IMR-90 (cell line): ENCODE results near the gene SGO2. TPM values are rescaled to one million over a fixed set of nuclear protein-coding genes. Genes with fewer than 3 reads are reported as not detected.

ENCODE experiments used
- ATAC-seq: fragments of 200-7000 bp; cut with Tn5 transposase; 2 replicates; pipeline ENCODE4 v1.9.1; 2020; ENCODE audit warnings: low read depth, mild to moderate bottlenecking, moderate library complexity
- BruUV-seq: library from RNA; stranded (reverse); fragments of 400-500 nt; replicated peaks from 2 replicates; lab custom pipeline; 2021; lab: Mats Ljungman, UMichigan
- CTCF ChIA-PET: fragments of 300-600 bp; formaldehyde crosslinking; extraction: SDS; loops from one replicate; lab custom pipeline; 2021; ENCODE audit warnings: antibody characterized with exemption; lab: Yijun Ruan, JAX
- POLR2A ChIA-PET: fragments of 300-600 bp; sonication (Branson Sonifier 250); formaldehyde crosslinking; loops from one replicate; lab custom pipeline; 2022; ENCODE audit warnings: antibody characterized with exemption; ENCODE audit not compliant: unreplicated experiment; lab: Charles Lee
- DNase-seq: peaks from one replicate; pipeline ENCODE4 v3.0.0; 2013
- H2AFZ ChIP-seq: replicated peaks from 2 replicates; pipeline ENCODE3; 2013; ENCODE audit warnings: low read length, mild to moderate bottlenecking; ENCODE audit not compliant: poor library complexity
- H2AK5ac ChIP-seq: 2 replicates; pipeline ENCODE4 v1.6.1; 2013; ENCODE audit warnings: low read depth, low read length, inconsistent platforms
- H2AK9ac ChIP-seq: replicated peaks from 2 replicates; pipeline ENCODE3; 2013; ENCODE audit warnings: mild to moderate bottlenecking, low read depth, low read length, moderate library complexity; ENCODE audit not compliant: poor library complexity
- H2BK120ac ChIP-seq: 2 replicates; pipeline ENCODE4 v1.6.1; 2013; ENCODE audit warnings: low read depth, low read length, inconsistent platforms
- H2BK15ac ChIP-seq: 3 replicates; pipeline ENCODE4 v1.6.1; 2013; ENCODE audit warnings: low read depth, low read length, inconsistent platforms
- H2BK20ac ChIP-seq: 2 replicates; pipeline ENCODE4 v1.6.1; 2013; ENCODE audit warnings: low read depth, mild to moderate bottlenecking, inconsistent platforms, low read length, moderate library complexity
- H2BK5ac ChIP-seq: 2 replicates; pipeline ENCODE4 v1.6.1; 2013; ENCODE audit warnings: mild to moderate bottlenecking, low read depth, low read length, inconsistent platforms; ENCODE audit not compliant: poor library complexity, severe bottlenecking
- H3K14ac ChIP-seq: replicated peaks from 2 replicates; pipeline ENCODE4 v1.6.1; 2013; ENCODE audit warnings: low read depth, low read length, inconsistent platforms
- H3K18ac ChIP-seq: 2 replicates; pipeline ENCODE4 v1.6.1; 2013; ENCODE audit warnings: low read depth, low read length, control low read depth
- H3K23ac ChIP-seq: 2 replicates; pipeline ENCODE4 v1.6.1; 2013; ENCODE audit warnings: low read depth, low read length, inconsistent platforms
- H3K27ac ChIP-seq: 2 replicates; pipeline ENCODE4 v1.5.1; 2013; ENCODE audit warnings: mild to moderate bottlenecking, control low read depth, low read length; ENCODE audit not compliant: insufficient read depth
- H3K27me3 ChIP-seq: 2 replicates; pipeline ENCODE4 v1.6.1; 2013; ENCODE audit warnings: low read length; ENCODE audit not compliant: control insufficient read depth, insufficient read depth
- H3K36me3 ChIP-seq: 2 replicates; pipeline ENCODE4 v1.6.1; 2013; ENCODE audit warnings: low read length, mixed read lengths; ENCODE audit not compliant: control insufficient read depth, insufficient read depth
- H3K4ac ChIP-seq: 2 replicates; pipeline ENCODE4 v1.6.1; 2013; ENCODE audit warnings: low read depth, low read length, inconsistent platforms
- H3K4me1 ChIP-seq: 2 replicates; pipeline ENCODE4 v1.6.1; 2013; ENCODE audit warnings: low read length, mixed read lengths; ENCODE audit not compliant: control insufficient read depth, insufficient read depth
- H3K4me2 ChIP-seq: 2 replicates; pipeline ENCODE4 v1.6.1; 2013; ENCODE audit warnings: low read depth, mild to moderate bottlenecking, control low read depth, low read length, moderate library complexity
- H3K4me3 ChIP-seq: 2 replicates; pipeline ENCODE4 v1.5.1; 2013; ENCODE audit warnings: low read depth, mild to moderate bottlenecking, control low read depth, low read length, moderate library complexity; ENCODE audit not compliant: insufficient read depth
- H3K56ac ChIP-seq: 2 replicates; pipeline ENCODE4 v1.6.1; 2013; ENCODE audit warnings: low read length, inconsistent platforms; ENCODE audit not compliant: insufficient read depth; ENCODE audit errors: extremely low read depth
- H3K79me1 ChIP-seq, 2 experiments: 2 replicates each; pipeline ENCODE4 v1.6.1; 2013; ENCODE audit warnings: low read length in 2 of 2, inconsistent platforms in 1 of 2, low read depth in 1 of 2
- H3K9ac ChIP-seq: 2 replicates; pipeline ENCODE4 v1.6.1; 2013; ENCODE audit warnings: low read depth, low read length, control low read depth
- H3K9me1 ChIP-seq: 2 replicates; pipeline ENCODE4 v1.6.1; 2013; ENCODE audit warnings: low read length, inconsistent platforms; ENCODE audit not compliant: insufficient read depth
- H3K9me3 ChIP-seq: 2 replicates; pipeline ENCODE4 v1.6.1; 2013; ENCODE audit warnings: low read length; ENCODE audit not compliant: control insufficient read depth, insufficient read depth
- H4K20me1 ChIP-seq: 2 replicates; pipeline ENCODE4 v1.6.1; 2013; ENCODE audit warnings: low read length, inconsistent platforms; ENCODE audit not compliant: insufficient read depth
- H4K5ac ChIP-seq: 2 replicates; pipeline ENCODE4 v1.6.1; 2013; ENCODE audit warnings: mild to moderate bottlenecking, low read depth, low read length, control low read depth
- H4K8ac ChIP-seq, 2 experiments: 2 replicates each; pipeline ENCODE4 v1.6.1; 2013; ENCODE audit warnings: low read depth in 2 of 2, low read length in 2 of 2, control low read depth in 1 of 2, inconsistent platforms in 1 of 2
- H4K91ac ChIP-seq: 2 replicates; pipeline ENCODE4 v1.6.1; 2013; ENCODE audit warnings: low read depth, low read length, inconsistent platforms; ENCODE audit not compliant: insufficient read depth
- CEBPB ChIP-seq: IDR thresholded peaks from 2 replicates; pipeline ENCODE4 v1.6.1; 2012; ENCODE audit warnings: low read depth, low read length, improper control_type of control experiment
- CHD1 ChIP-seq: IDR thresholded peaks from 2 replicates; pipeline ENCODE4 v1.6.1; 2012; ENCODE audit warnings: low read depth, low read length, improper control_type of control experiment
- MAFK ChIP-seq: IDR thresholded peaks from 2 replicates; pipeline ENCODE4 v1.6.1; 2012; ENCODE audit warnings: low read depth, low read length, improper control_type of control experiment
- MAZ ChIP-seq: IDR thresholded peaks from 2 replicates; pipeline ENCODE4 v1.6.1; 2012; ENCODE audit warnings: low read depth, mild to moderate bottlenecking, low read length, improper control_type of control experiment, moderate library complexity, borderline replicate concordance
- MXI1 ChIP-seq: IDR thresholded peaks from 2 replicates; pipeline ENCODE4 v1.6.1; 2012; ENCODE audit warnings: low read depth, mild to moderate bottlenecking, low read length, moderate library complexity, borderline replicate concordance
- NFE2L2 ChIP-seq: fragments of 150-350 bp; IDR thresholded peaks from 2 replicates; pipeline ENCODE4 v1.6.1; 2016; ENCODE audit warnings: low read depth, mild to moderate bottlenecking, low read length
- POLR2A ChIP-seq: IDR thresholded peaks from 2 replicates; pipeline ENCODE4 v1.6.1; 2012; ENCODE audit warnings: mild to moderate bottlenecking, low read depth, low read length
- RAD21 ChIP-seq: IDR thresholded peaks from 2 replicates; pipeline ENCODE4 v1.6.1; 2012; ENCODE audit warnings: low read length, improper control_type of control experiment
- RCOR1 ChIP-seq: IDR thresholded peaks from 2 replicates; pipeline ENCODE4 v1.6.1; 2012; ENCODE audit warnings: mild to moderate bottlenecking, low read length, improper control_type of control experiment; ENCODE audit not compliant: insufficient replicate concordance
- RFX5 ChIP-seq: IDR thresholded peaks from 2 replicates; pipeline ENCODE4 v1.8.0; 2012; ENCODE audit warnings: low read depth, mild to moderate bottlenecking, low read length, moderate library complexity
- WGBS, 2 experiments: methylation state at CpG; one replicate each; pipeline versions ENCODE4 v1.1.5 to v1.1.7; 2013; ENCODE audit warnings: missing lambda C conversion rate in 2 of 2; ENCODE audit not compliant: insufficient read length in 1 of 2; ENCODE audit errors: extremely low coverage in 2 of 2; 5-methylcytosine and 5-hydroxymethylcytosine counted together
- dilution Hi-C: fragments of 300-500 bp; cut with HindIII; formaldehyde crosslinking; loops from one replicate; pipeline ENCODE4 v1.14.3; 2018; ENCODE audit warnings: low sequenced_read_pairs; ENCODE audit not compliant: unreplicated experiment
- in situ Hi-C: fragments of 300-500 bp; cut with MboI; formaldehyde crosslinking; loops from 3 replicates; pipeline ENCODE4 v1.14.3; 2019; ENCODE audit warnings: low sequenced_read_pairs, inconsistent platforms, mixed read lengths
- intact Hi-C: fragments of 100-400 bp; cut with micrococcal nuclease; formaldehyde crosslinking; loops from 2 replicates; pipeline ENCODE4 v1.10.0; 2022
- polyA plus RNA-seq, 3 experiments: library from polyadenylated mRNA; depleted of rRNA; stranded (reverse); fragments of >200 nt; gene quantifications; 2 replicates each; pipeline ENCODE4 v1.2.3, GENCODE V29; 2012; ENCODE audit warnings: low replicate concordance in 1 of 3
- total RNA-seq: library from RNA; depleted of rRNA; stranded (reverse); fragments of >200 nt; gene quantifications from 2 replicates; pipeline ENCODE4 v1.2.3, GENCODE V29; 2012
- TF ChIP-seq, protein P1 (sequence below): fragments of 150-350 bp; IDR thresholded peaks from 2 replicates; pipeline ENCODE4 v1.6.1; 2016; ENCODE audit warnings: low read depth, mild to moderate bottlenecking, low read length, moderate library complexity, borderline replicate concordance
- TF ChIP-seq, protein P2 (sequence below): conservative IDR thresholded peaks from 2 replicates; pipeline ENCODE4 v1.5.1; 2012; ENCODE audit warnings: mild to moderate bottlenecking, low read depth, low read length, improper control_type of control experiment
- TF ChIP-seq, protein P3 (sequence below): fragments of 150-350 bp; IDR thresholded peaks from 2 replicates; pipeline ENCODE4 v1.6.1; 2017; ENCODE audit warnings: mild to moderate bottlenecking, antibody characterized with exemption, low read length, low read depth

SGO2 gene
- total and polyA plus RNA-seq, 2 of the 4 experiments (the other 2 are of a cell fraction), result 5.4 to 6.3 TPM

DNA sequence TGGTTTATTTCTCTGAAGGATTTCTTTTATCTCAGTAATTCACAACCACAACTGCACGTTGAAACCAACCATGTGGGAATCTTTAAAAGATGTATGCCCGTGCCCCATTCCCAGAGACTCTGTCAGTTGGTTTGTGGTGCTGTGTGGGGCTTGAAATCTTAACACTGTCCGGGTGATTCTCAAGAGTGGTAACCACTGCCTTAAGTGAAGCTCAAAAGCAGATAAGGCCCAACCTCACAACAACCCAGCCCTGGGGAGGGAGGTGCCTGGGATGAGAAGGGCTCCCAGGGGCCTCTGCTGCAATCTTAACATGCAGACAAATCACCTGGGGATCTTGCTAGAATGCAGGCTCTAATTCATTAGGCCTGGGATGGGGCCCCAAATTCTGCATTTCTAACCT lies 73.2 kb downstream of the SGO2 start (continued):
- TF ChIP-seq, protein P1, sequence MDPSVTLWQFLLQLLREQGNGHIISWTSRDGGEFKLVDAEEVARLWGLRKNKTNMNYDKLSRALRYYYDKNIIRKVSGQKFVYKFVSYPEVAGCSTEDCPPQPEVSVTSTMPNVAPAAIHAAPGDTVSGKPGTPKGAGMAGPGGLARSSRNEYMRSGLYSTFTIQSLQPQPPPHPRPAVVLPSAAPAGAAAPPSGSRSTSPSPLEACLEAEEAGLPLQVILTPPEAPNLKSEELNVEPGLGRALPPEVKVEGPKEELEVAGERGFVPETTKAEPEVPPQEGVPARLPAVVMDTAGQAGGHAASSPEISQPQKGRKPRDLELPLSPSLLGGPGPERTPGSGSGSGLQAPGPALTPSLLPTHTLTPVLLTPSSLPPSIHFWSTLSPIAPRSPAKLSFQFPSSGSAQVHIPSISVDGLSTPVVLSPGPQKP, result no peak

DNA sequence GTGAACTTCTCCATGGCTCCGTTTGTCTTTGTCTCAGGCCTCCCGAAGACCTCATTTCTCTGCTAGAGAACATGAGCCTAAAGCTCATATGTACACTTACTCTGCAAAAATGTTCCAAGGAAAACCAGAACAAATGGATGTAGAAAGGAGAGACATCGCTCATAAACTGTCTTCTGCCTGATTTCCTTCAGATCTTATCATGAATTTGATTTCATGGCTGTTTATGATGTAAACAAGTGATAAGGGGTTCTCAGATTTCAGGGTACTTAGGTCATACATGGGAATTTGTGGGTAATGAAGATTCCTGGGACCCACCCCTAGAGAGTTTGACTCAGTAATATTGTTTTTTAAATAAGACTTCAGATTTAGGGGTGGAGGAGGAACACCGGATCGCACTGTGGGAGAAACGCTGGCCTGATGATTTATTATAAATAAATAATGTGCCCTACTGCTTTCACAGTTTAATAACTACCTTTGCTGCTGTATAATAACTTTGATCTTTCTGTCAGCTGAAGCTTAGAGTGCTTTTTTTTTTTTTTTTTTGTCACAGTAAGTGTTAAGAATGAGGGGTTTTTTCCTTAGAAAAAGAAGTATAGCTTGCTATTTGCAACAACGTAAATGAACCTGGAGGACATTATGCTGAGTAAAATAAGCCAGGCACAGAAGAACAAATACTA lies 74.7 kb downstream of the SGO2 start:
- POLR2A ChIA-PET, result no interaction called here
- no peak overlapping the region for H4K91ac ChIP-seq
- TF ChIP-seq, protein P2, sequence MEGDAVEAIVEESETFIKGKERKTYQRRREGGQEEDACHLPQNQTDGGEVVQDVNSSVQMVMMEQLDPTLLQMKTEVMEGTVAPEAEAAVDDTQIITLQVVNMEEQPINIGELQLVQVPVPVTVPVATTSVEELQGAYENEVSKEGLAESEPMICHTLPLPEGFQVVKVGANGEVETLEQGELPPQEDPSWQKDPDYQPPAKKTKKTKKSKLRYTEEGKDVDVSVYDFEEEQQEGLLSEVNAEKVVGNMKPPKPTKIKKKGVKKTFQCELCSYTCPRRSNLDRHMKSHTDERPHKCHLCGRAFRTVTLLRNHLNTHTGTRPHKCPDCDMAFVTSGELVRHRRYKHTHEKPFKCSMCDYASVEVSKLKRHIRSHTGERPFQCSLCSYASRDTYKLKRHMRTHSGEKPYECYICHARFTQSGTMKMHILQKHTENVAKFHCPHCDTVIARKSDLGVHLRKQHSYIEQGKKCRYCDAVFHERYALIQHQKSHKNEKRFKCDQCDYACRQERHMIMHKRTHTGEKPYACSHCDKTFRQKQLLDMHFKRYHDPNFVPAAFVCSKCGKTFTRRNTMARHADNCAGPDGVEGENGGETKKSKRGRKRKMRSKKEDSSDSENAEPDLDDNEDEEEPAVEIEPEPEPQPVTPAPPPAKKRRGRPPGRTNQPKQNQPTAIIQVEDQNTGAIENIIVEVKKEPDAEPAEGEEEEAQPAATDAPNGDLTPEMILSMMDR, result no peak
- TF ChIP-seq RAD21 (no peak), RCOR1 (no peak), MAZ (no peak), RFX5 (no peak), MXI1 (no peak), CHD1 (no peak), NFE2L2 (no peak), POLR2A (no peak), CEBPB (no peak), MAFK (no peak)
- TF ChIP-seq, protein P3, sequence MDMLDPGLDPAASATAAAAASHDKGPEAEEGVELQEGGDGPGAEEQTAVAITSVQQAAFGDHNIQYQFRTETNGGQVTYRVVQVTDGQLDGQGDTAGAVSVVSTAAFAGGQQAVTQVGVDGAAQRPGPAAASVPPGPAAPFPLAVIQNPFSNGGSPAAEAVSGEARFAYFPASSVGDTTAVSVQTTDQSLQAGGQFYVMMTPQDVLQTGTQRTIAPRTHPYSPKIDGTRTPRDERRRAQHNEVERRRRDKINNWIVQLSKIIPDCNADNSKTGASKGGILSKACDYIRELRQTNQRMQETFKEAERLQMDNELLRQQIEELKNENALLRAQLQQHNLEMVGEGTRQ, result no peak

More for the DNA sequence above, 74.7 kb downstream of the SGO2 start:
- WGBS, 2 experiments, result no CpG with 5 or more reads among the region's 7 CpGs
- CTCF ChIA-PET, result interaction anchor here (0.7 to 1.7 kb wide), 3 partner anchors 14 to 72 kb away, joined by 3 to 6 read pairs (median 4); no protein-coding TSS in a partner anchor
- 0 out of 3 replicates have a peak overlapping the region, but pooled peaks have one; percentile 7 for H2BK15ac ChIP-seq
- H2AK5ac ChIP-seq, result no peak overlapping the region
- H3K4me3 ChIP-seq, result no peak overlapping the region
- in situ Hi-C loops, result no loop called here
- H3K23ac ChIP-seq, result no peak overlapping the region
- intact Hi-C loops, result no loop called here
- H4K8ac ChIP-seq, result no peak overlapping the region
- H4K5ac ChIP-seq, result no peak overlapping the region
- 0 out of 2 replicates have a peak, but pooled peaks cover 3% of the 10 kb centered on the region for H3K9me1 ChIP-seq
- H4K20me1 ChIP-seq, result no peaks in the 10 kb centered on the region
- ATAC-seq (peak; percentile 59), DNase-seq (peak; percentile 43)
- no TSS peak for BruUV-seq
- no peak overlapping the region for H3K4ac ChIP-seq
- H3K56ac ChIP-seq, result no peak overlapping the region; the same call in 1 of the 2 replicates
- no peak overlapping the region for H2BK120ac ChIP-seq
- peak overlapping the region; percentile 58 for H2AFZ ChIP-seq
- H3K27ac ChIP-seq, result no peak overlapping the region
- H3K14ac ChIP-seq, result peak overlapping the region; percentile 69; the same call in 1 of the 2 replicates
- H3K9ac ChIP-seq, result no peak overlapping the region
- H3K4me2 ChIP-seq, result peak overlapping the region; percentile 69
- H3K36me3 ChIP-seq, result no peaks in the 10 kb centered on the region
- no peak overlapping the region for H2BK20ac ChIP-seq
- dilution Hi-C loops, result no loop called here
- peaks cover 3% of the 10 kb centered on the region; the same call in 1 of the 2 replicates for H3K9me3 ChIP-seq
- H2AK9ac ChIP-seq, result no peak overlapping the region
- H3K79me1 ChIP-seq, result no peaks in the 10 kb centered on the region
- H3K27me3 ChIP-seq, result peaks cover 2% of the 10 kb centered on the region; the same call in 1 of the 2 replicates
- no peak overlapping the region for H2BK5ac ChIP-seq
- peak overlapping the region; percentile 13; the same call in 1 of the 2 replicates for H3K18ac ChIP-seq
- peaks cover 17% of the 10 kb centered on the region for H3K4me1 ChIP-seq
